ENCODE results near the gene ZHX3.

- TF ChIP-seq CTCF (IDR thresholded peaks at IDR 0.05), result no peak
- no peak for TF ChIP-seq ATF3 (CRISPR knock-in tag; conservative IDR thresholded peaks at IDR 0.05)
- TF ChIP-seq TEAD4 (CRISPR knock-in tag; IDR thresholded peaks at IDR 0.05), result no peak
- TF ChIP-seq, protein P1, sequence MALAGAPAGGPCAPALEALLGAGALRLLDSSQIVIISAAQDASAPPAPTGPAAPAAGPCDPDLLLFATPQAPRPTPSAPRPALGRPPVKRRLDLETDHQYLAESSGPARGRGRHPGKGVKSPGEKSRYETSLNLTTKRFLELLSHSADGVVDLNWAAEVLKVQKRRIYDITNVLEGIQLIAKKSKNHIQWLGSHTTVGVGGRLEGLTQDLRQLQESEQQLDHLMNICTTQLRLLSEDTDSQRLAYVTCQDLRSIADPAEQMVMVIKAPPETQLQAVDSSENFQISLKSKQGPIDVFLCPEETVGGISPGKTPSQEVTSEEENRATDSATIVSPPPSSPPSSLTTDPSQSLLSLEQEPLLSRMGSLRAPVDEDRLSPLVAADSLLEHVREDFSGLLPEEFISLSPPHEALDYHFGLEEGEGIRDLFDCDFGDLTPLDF (CRISPR knock-in tag; IDR thresholded peaks at IDR 0.05), result no peak
- TF ChIP-seq KAT7 (CRISPR knock-in tag; IDR thresholded peaks at IDR 0.05; ENCODE audit: borderline replicate concordance), result no peak
- no peak for TF ChIP-seq JUN (CRISPR knock-in tag; IDR thresholded peaks at IDR 0.05)
- TF ChIP-seq MAX (CRISPR knock-in tag; IDR thresholded peaks at IDR 0.05), result no peak
- no peak for TF ChIP-seq NFYB (CRISPR knock-in tag; conservative IDR thresholded peaks at IDR 0.05; ENCODE audit: low read depth)
- TF ChIP-seq, protein P2, sequence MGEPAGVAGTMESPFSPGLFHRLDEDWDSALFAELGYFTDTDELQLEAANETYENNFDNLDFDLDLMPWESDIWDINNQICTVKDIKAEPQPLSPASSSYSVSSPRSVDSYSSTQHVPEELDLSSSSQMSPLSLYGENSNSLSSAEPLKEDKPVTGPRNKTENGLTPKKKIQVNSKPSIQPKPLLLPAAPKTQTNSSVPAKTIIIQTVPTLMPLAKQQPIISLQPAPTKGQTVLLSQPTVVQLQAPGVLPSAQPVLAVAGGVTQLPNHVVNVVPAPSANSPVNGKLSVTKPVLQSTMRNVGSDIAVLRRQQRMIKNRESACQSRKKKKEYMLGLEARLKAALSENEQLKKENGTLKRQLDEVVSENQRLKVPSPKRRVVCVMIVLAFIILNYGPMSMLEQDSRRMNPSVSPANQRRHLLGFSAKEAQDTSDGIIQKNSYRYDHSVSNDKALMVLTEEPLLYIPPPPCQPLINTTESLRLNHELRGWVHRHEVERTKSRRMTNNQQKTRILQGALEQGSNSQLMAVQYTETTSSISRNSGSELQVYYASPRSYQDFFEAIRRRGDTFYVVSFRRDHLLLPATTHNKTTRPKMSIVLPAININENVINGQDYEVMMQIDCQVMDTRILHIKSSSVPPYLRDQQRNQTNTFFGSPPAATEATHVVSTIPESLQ (CRISPR knock-in tag; IDR thresholded peaks at IDR 0.05), result no peak
- TF ChIP-seq, protein P3, sequence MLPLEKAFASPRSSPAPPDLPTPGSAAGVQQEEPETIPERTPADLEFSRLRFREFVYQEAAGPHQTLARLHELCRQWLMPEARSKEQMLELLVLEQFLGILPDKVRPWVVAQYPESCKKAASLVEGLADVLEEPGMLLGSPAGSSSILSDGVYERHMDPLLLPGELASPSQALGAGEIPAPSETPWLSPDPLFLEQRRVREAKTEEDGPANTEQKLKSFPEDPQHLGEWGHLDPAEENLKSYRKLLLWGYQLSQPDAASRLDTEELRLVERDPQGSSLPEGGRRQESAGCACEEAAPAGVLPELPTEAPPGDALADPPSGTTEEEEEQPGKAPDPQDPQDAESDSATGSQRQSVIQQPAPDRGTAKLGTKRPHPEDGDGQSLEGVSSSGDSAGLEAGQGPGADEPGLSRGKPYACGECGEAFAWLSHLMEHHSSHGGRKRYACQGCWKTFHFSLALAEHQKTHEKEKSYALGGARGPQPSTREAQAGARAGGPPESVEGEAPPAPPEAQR (CRISPR knock-in tag; IDR thresholded peaks at IDR 0.05), result no peak
- TF ChIP-seq, protein P4, sequence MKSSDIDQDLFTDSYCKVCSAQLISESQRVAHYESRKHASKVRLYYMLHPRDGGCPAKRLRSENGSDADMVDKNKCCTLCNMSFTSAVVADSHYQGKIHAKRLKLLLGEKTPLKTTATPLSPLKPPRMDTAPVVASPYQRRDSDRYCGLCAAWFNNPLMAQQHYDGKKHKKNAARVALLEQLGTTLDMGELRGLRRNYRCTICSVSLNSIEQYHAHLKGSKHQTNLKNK (CRISPR knock-in tag; IDR thresholded peaks at IDR 0.05), result no peak
- no peak for TF ChIP-seq RELA (CRISPR knock-in tag; IDR thresholded peaks at IDR 0.05; ENCODE audit: borderline replicate concordance)
- no peak for TF ChIP-seq ZBTB43 (CRISPR knock-in tag; IDR thresholded peaks at IDR 0.05)
- TF ChIP-seq TEAD1 (CRISPR knock-in tag; IDR thresholded peaks at IDR 0.05), result no peak
These were observed 88.3 kb downstream of the ZHX3 start for GRCh38 chr20:41229259-41229658.

All from WTC11 (cell line).